Activated naive CD4-positive, alpha-beta T cell treated with anti-CD3 and anti-CD28 coated beads for 36 hours (primary cell): ENCODE measurements around the gene FGD4. TPM values are rescaled to one million over a fixed set of nuclear protein-coding genes. Genes with fewer than 3 reads are reported as not detected.

ENCODE experiments used
- CTCF ChIA-PET: fragments of 350-600 bp; sonication (Branson Sonifier 250); formaldehyde crosslinking; loops from one replicate; lab custom pipeline; 2021; ENCODE audit warnings: antibody characterized with exemption; lab: Charles Lee
- DNase-seq: peaks from one replicate; pipeline ENCODE4 v3.0.0-alpha.2; 2020
- H3K27ac Mint-ChIP-seq: one replicate; pipeline ENCODE4 v1.8.0; 2021; ENCODE audit warnings: mild to moderate bottlenecking, mixed read lengths
- H3K27me3 Mint-ChIP-seq: one replicate; pipeline ENCODE4 v1.8.0; 2021; ENCODE audit warnings: low read depth, mixed read lengths
- H3K36me3 Mint-ChIP-seq: one replicate; pipeline ENCODE4 v1.8.0; 2021; ENCODE audit warnings: low read depth, mixed read lengths
- H3K4me1 Mint-ChIP-seq: one replicate; pipeline ENCODE4 v1.8.0; 2021; ENCODE audit warnings: low read depth, mixed read lengths
- H3K4me3 Mint-ChIP-seq: one replicate; pipeline ENCODE4 v1.8.0; 2021; ENCODE audit warnings: mild to moderate bottlenecking, moderate library complexity, mixed read lengths
- H3K9me3 Mint-ChIP-seq: one replicate; pipeline ENCODE4 v1.8.0; 2021; ENCODE audit warnings: mixed read lengths
- intact Hi-C: fragments of 100-400 bp; cut with micrococcal nuclease; formaldehyde crosslinking; loops from one replicate; pipeline ENCODE4 v1.15.1; 2023
- total RNA-seq, 2 experiments: library from RNA; stranded (reverse); gene quantifications; one replicate each; pipeline ENCODE4 v1.2.3, GENCODE V29; 2021

FGD4 gene
- total RNA-seq, 2 experiments from 2014 or later = 0.15 to 0.17 TPM

DNA sequence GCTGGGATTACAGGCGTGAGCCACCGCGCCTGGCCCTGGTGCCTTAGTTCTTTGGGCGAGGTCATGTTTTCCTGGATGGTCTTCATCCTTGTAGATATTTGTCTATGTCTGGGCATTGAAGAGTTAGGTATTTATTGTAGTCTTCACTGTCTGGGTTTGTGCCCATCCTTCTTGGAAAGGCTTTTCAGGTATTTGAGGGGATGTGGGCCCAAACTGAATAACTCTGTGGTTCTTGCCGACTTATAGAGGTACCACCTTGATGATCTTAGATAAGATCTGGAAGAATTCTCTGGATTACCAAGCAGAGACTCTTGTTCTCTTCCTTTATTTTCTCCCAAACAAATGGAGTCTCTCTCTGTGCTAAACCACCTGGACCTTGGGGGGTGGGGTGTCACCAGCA, 18.9 kb downstream of the FGD4 start:
- intact Hi-C loops = no loop called here
- H3K9me3 Mint-ChIP-seq = no peaks in the 10 kb centered on the region
- CTCF ChIA-PET = no interaction called here
- H3K4me1 Mint-ChIP-seq = no peaks in the 10 kb centered on the region
- DNase-seq = no peak
- H3K36me3 Mint-ChIP-seq = no peaks in the 10 kb centered on the region
- H3K27me3 Mint-ChIP-seq = peaks cover 2% of the 10 kb centered on the region
- H3K4me3 Mint-ChIP-seq = no peak overlapping the region
- H3K27ac Mint-ChIP-seq = no peak overlapping the region

DNA sequence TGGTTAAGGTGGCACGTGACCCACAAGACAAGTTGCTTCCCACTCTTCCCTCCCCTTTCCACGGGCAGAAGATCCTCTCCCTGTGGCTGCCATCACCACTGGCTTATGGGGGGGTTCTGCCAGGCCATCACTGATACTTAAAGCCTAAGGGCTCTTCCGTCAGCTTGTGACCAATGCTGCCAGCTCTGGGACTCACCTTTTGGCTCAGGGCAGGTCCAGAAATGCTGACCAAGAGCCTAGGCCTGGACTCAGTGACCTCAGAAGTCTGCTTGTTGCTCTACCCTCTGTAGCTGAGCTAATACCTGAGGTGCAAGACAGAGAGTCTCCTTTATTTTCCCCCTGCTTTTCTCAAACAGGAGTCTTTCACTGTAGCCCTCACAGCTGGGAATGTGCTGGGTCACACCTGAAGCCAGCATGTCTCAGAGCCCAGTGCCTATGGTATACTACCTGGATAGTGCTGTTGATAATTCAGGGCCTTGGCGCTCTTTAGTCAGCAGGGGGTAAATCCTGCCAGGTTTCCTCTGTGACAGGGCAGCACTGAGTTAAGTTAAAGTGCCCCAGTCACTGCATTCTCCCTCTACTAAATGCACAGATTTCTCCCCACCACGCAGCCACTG, 19.7 kb downstream of the FGD4 start:
- Mint-ChIP-seq H3K4me3 (no peak overlapping the region), H3K9me3 (no peaks in the 10 kb centered on the region), H3K36me3 (no peaks in the 10 kb centered on the region), H3K27me3 (peaks cover 2% of the 10 kb centered on the region), H3K27ac (no peak overlapping the region), H3K4me1 (no peaks in the 10 kb centered on the region)
- DNase-seq = no peak
- intact Hi-C loops = no loop called here
- CTCF ChIA-PET = no interaction called here

GRCh38 chr12:32419520-32419960, 20.2 kb downstream of the FGD4 start:
- CTCF ChIA-PET = no interaction called here
- no peak for DNase-seq
- no peaks in the 10 kb centered on the region for H3K36me3 Mint-ChIP-seq
- peaks cover 2% of the 10 kb centered on the region for H3K27me3 Mint-ChIP-seq
- no peak overlapping the region for H3K4me3 Mint-ChIP-seq
- H3K9me3 Mint-ChIP-seq = peaks cover 3% of the 10 kb centered on the region
- intact Hi-C loops = no loop called here
- H3K27ac Mint-ChIP-seq = no peak overlapping the region
- no peaks in the 10 kb centered on the region for H3K4me1 Mint-ChIP-seq

GRCh38 chr12:32420356-32420755, 21.0 kb downstream of the FGD4 start:
- peaks cover 3% of the 10 kb centered on the region for H3K9me3 Mint-ChIP-seq
- no peak overlapping the region for H3K27ac Mint-ChIP-seq
- CTCF ChIA-PET = no interaction called here
- no peak overlapping the region for H3K4me3 Mint-ChIP-seq
- no peaks in the 10 kb centered on the region for H3K36me3 Mint-ChIP-seq
- no peaks in the 10 kb centered on the region for H3K4me1 Mint-ChIP-seq
- H3K27me3 Mint-ChIP-seq = peaks cover 2% of the 10 kb centered on the region
- DNase-seq = no peak
- intact Hi-C loops = no loop called here

- peaks cover 10% of the 10 kb centered on the region for H3K9me3 Mint-ChIP-seq
- no peak overlapping the region for H3K27ac Mint-ChIP-seq
- CTCF ChIA-PET = no interaction called here
- DNase-seq = no peak
- H3K4me3 Mint-ChIP-seq = no peak overlapping the region
- intact Hi-C loops = no loop called here
- no peaks in the 10 kb centered on the region for H3K36me3 Mint-ChIP-seq
- H3K27me3 Mint-ChIP-seq = peaks cover 5% of the 10 kb centered on the region
- no peaks in the 10 kb centered on the region for H3K4me1 Mint-ChIP-seq
These were observed 24.2 kb downstream of the FGD4 start for GRCh38 chr12:32423559-32423958.

DNA sequence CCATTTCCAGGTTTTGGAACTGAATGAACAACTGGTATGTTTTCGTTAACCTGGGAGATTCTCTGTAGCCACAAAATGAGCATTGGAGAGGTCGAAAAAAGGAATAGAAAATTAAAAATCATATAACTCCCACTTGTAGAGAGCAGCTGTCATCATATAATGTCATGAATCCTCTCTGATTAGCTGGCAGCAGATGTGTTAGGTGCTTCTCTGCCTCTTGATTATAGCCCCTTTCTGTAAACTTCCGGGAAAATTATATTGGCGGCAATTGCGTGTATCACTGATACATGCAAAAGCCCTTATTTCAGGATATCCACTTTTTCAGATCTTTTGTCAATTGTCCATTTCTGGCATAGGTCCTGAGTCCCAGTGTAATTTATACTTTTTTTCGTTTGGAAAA, 31.7 kb downstream of the FGD4 start:
- no peak overlapping the region for H3K4me3 Mint-ChIP-seq
- CTCF ChIA-PET = no interaction called here
- H3K9me3 Mint-ChIP-seq = peaks cover 10% of the 10 kb centered on the region
- DNase-seq = no peak
- H3K27me3 Mint-ChIP-seq = peaks cover 8% of the 10 kb centered on the region
- no peaks in the 10 kb centered on the region for H3K4me1 Mint-ChIP-seq
- intact Hi-C loops = no loop called here
- no peak overlapping the region for H3K27ac Mint-ChIP-seq
- no peaks in the 10 kb centered on the region for H3K36me3 Mint-ChIP-seq

DNA sequence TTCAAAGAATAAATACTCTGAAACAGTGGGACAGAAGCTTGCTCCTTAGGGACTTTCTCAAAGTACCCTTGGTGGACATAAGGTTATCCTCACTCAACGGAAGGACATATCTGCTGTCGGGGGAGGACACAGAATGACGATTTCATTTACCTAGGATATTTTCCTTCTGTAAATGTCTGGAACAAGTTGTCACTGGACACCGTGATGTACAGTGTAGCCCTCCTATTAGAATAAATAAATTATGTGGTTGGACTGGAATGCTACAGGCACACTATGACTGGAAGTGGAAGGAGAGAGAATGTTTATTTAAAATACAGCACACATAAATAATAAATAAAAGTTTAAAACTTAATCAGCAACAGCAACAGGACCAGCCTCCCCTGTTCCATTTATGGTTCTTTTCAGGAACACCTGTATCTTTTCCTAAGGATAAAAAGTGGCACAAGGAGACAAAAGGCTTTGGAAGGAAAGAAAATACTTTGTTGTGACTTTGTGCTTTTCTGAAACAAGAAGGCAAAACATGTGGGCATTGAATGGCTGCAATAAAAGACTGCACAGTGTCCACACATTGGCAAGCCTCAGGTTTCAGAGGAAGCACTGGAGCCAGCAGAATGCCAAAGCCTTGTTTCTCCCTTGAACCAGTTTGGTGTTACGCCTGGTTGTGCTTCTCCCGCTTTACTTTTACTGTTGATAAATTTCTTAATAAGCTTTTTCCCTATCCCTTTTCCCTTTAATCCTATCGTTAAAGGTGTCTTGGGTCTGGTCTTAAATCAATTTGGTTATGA, 36.8 kb downstream of the FGD4 start:
- Mint-ChIP-seq H3K36me3 (no peaks in the 10 kb centered on the region), H3K27ac (no peak overlapping the region), H3K9me3 (no peaks in the 10 kb centered on the region), H3K4me3 (no peak overlapping the region), H3K4me1 (no peaks in the 10 kb centered on the region), H3K27me3 (no peaks in the 10 kb centered on the region)
- CTCF ChIA-PET = no interaction called here
- intact Hi-C loops = no loop called here
- no peak for DNase-seq

DNA sequence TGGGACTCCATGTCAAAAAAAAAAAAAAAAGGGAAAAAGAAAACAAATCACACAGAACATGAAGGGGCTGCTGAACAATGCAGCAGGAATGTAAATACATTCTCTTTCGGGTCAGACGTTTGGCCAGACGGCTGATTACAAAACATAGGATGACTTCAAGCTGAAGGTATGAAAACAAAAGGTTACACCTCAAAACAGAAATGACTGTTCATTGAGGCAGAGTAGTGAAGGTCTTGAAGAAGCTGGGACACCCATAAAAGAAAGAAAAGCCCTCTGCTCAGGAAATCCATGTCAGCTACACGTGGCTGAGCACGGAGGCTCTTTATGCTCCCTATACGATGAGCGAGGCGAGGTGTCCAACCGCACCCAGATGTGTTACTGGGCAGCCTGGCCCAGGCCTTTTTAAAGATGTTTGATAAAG, 37.7 kb downstream of the FGD4 start:
- H3K36me3 Mint-ChIP-seq = no peaks in the 10 kb centered on the region
- no peaks in the 10 kb centered on the region for H3K9me3 Mint-ChIP-seq
- DNase-seq = no peak
- intact Hi-C loops = no loop called here
- no peaks in the 10 kb centered on the region for H3K27me3 Mint-ChIP-seq
- CTCF ChIA-PET = no interaction called here
- H3K27ac Mint-ChIP-seq = no peak overlapping the region
- no peak overlapping the region for H3K4me3 Mint-ChIP-seq
- H3K4me1 Mint-ChIP-seq = no peaks in the 10 kb centered on the region

DNA sequence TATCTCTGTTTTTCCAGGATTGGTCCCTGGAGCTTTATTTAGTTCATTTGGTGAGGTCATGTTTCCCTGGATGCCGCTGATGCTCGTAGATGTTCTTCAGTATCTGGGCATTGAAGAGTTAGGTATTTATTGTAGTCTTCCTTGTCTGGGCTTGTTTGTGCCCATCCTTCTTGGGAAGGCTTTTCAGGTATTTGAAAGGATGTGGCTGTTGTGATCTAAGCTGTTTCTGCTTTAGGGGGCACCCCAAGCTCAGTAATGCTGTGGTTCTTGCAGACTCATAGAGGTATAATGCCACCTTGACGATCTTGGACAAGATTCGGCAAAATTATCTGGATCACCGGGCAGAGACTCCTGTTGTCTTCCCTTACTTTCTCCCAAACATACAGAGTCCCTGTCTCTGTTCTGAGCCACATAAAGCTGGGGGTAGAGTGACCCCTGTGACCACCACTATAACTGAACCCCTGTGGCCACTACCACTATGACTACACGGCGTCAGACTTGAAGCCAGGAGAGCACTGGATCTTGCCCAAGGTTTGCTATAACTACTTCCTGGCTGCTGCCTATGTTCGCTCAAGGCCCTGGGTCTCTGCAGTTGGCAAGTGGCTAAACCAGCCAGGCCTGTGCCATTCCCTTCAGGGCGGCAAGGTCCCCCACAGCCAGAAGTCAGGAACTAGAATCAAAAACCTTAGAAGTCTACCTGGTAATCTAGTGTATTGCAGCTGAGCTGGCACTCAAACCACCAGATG, 40.9 kb downstream of the FGD4 start:
- H3K27ac Mint-ChIP-seq = no peak overlapping the region
- CTCF ChIA-PET = no interaction called here
- no peaks in the 10 kb centered on the region for H3K9me3 Mint-ChIP-seq
- DNase-seq = no peak
- H3K27me3 Mint-ChIP-seq = no peaks in the 10 kb centered on the region
- H3K4me3 Mint-ChIP-seq = no peak overlapping the region
- no peaks in the 10 kb centered on the region for H3K4me1 Mint-ChIP-seq
- intact Hi-C loops = no loop called here
- no peaks in the 10 kb centered on the region for H3K36me3 Mint-ChIP-seq

DNA sequence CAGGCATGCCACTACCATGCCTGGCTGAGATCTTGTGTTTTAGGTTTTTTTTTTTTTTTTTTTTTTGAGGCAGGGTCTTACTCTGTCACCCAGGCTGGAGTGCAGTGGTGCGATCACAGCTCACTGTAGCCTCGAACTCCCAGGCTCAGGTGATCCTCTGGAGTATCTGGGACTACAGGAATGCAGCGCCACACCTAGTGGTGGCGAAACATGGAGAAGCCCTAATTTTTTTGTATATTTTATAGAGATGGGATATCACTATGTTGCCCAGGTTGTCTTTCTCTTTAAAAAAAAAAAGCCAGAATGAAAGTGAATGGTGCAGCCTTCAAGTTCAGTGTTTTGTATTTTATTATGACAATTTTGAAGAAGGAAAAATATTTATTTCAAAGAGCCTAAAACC, 44.1 kb downstream of the FGD4 start:
- intact Hi-C loops = no loop called here
- H3K27ac Mint-ChIP-seq = no peak overlapping the region
- no peaks in the 10 kb centered on the region for H3K36me3 Mint-ChIP-seq
- no peak overlapping the region for H3K4me3 Mint-ChIP-seq
- CTCF ChIA-PET = no interaction called here
- no peaks in the 10 kb centered on the region for H3K27me3 Mint-ChIP-seq
- DNase-seq = no peak
- no peaks in the 10 kb centered on the region for H3K9me3 Mint-ChIP-seq
- H3K4me1 Mint-ChIP-seq = peaks cover 3% of the 10 kb centered on the region

GRCh38 chr12:32444895-32445294, 45.5 kb downstream of the FGD4 start:
- CTCF ChIA-PET = no interaction called here
- H3K27me3 Mint-ChIP-seq = no peaks in the 10 kb centered on the region
- DNase-seq = no peak
- no peak overlapping the region for H3K4me3 Mint-ChIP-seq
- H3K4me1 Mint-ChIP-seq = peaks cover 8% of the 10 kb centered on the region
- H3K27ac Mint-ChIP-seq = no peak overlapping the region
- H3K36me3 Mint-ChIP-seq = no peaks in the 10 kb centered on the region
- H3K9me3 Mint-ChIP-seq = no peaks in the 10 kb centered on the region
- intact Hi-C loops = no loop called here

DNA sequence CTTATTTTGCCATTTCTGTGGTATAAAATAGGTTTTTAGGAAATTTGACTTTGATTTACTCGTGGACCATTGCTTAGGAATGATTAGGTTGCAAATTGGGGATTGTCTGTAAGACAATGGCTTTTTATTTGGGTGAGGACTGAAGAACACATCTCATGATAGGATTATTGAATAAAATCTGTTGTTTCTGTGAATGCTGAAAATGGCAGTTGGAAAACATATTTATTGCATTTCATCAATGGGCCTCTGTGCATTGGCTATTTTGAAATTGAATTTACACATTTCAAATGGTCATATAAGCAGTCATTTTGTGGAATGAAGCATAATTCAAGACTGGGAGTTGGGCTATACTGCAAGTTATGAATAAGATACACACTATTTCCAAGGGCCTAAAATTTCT, 46.0 kb downstream of the FGD4 start:
- intact Hi-C loops = no loop called here
- H3K27me3 Mint-ChIP-seq = no peaks in the 10 kb centered on the region
- CTCF ChIA-PET = no interaction called here
- H3K9me3 Mint-ChIP-seq = no peaks in the 10 kb centered on the region
- DNase-seq = no peak
- no peaks in the 10 kb centered on the region for H3K36me3 Mint-ChIP-seq
- no peak overlapping the region for H3K4me3 Mint-ChIP-seq
- H3K27ac Mint-ChIP-seq = no peak overlapping the region
- H3K4me1 Mint-ChIP-seq = peaks cover 8% of the 10 kb centered on the region
